Activated B cell treated with CpG ODN at 0.5 μM for 24 hours (primary cell): ENCODE results near the gene GPR183. TPM values are rescaled to one million over a fixed set of nuclear protein-coding genes. Genes with fewer than 3 reads are reported as not detected.

Experiments
- ATAC-seq: fragments of 200-7000 bp; cut with Tn5 transposase; one replicate; pipeline ENCODE4 v1.10.0; 2021; ENCODE audit warnings: low read depth, mild to moderate bottlenecking, moderate library complexity
- CTCF ChIA-PET: fragments of 350-600 bp; sonication (Branson Sonifier 250); formaldehyde crosslinking; loops from one replicate; lab custom pipeline; 2021; ENCODE audit warnings: antibody characterized with exemption; lab: Charles Lee
- POLR2A ChIA-PET: fragments of 350-600 bp; sonication (Branson Sonifier 250); formaldehyde crosslinking; loops from one replicate; lab custom pipeline; 2021; ENCODE audit warnings: antibody characterized with exemption; lab: Charles Lee
- DNase-seq: peaks from one replicate; pipeline ENCODE4 v3.0.0; 2022
- H3K27ac Mint-ChIP-seq: one replicate; pipeline ENCODE4 v1.8.0; 2020; ENCODE audit warnings: mixed read lengths
- H3K27me3 Mint-ChIP-seq: one replicate; pipeline ENCODE4 v1.8.0; 2021; ENCODE audit warnings: mixed read lengths
- H3K36me3 Mint-ChIP-seq: one replicate; pipeline ENCODE4 v1.8.0; 2021; ENCODE audit warnings: low read depth, mixed read lengths
- H3K4me1 Mint-ChIP-seq: one replicate; pipeline ENCODE4 v1.8.0; 2021; ENCODE audit warnings: mixed read lengths
- H3K4me3 Mint-ChIP-seq: one replicate; pipeline ENCODE4 v1.8.0; 2020; ENCODE audit warnings: mild to moderate bottlenecking, mixed read lengths
- H3K9me3 Mint-ChIP-seq: one replicate; pipeline ENCODE4 v1.8.0; 2020; ENCODE audit warnings: mixed read lengths
- intact Hi-C: fragments of 100-400 bp; cut with micrococcal nuclease; formaldehyde crosslinking; loops from one replicate; pipeline ENCODE4 v1.15.1; 2024
- total RNA-seq: library from RNA; stranded (reverse); gene quantifications from 2 replicates; pipeline ENCODE4 v1.2.3, GENCODE V29; 2022
- TF ChIP-seq, protein P1 (sequence below): fragments of 200-600 bp; IDR thresholded peaks from one replicate; pipeline ENCODE4 v1.8.0; 2022; ENCODE audit warnings: antibody characterized with exemption, mild to moderate bottlenecking

Gene GPR183
- total RNA-seq, 1 donor from 2014 or later: 84.5 TPM

DNA sequence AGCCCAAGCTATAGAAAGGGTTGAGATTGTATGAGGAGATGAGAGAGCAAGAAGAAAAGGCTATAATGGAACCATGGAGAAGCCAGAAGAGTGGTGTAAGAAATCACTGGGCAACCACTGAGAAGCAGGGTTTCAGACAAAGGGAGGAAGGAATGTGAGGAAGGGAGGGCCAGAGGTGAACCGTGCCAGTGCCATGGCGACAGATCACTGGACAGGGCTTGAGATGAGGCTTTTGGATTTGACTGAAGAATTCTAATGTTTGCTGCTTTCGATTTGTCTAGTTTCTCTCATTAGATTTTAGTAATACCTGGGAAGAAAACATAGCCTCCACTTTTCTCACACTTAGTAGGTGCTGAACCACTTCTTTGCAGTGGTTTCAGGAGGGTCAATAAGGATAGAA lies 6.3 kb upstream of the GPR183 start:
- TF ChIP-seq, protein P1, sequence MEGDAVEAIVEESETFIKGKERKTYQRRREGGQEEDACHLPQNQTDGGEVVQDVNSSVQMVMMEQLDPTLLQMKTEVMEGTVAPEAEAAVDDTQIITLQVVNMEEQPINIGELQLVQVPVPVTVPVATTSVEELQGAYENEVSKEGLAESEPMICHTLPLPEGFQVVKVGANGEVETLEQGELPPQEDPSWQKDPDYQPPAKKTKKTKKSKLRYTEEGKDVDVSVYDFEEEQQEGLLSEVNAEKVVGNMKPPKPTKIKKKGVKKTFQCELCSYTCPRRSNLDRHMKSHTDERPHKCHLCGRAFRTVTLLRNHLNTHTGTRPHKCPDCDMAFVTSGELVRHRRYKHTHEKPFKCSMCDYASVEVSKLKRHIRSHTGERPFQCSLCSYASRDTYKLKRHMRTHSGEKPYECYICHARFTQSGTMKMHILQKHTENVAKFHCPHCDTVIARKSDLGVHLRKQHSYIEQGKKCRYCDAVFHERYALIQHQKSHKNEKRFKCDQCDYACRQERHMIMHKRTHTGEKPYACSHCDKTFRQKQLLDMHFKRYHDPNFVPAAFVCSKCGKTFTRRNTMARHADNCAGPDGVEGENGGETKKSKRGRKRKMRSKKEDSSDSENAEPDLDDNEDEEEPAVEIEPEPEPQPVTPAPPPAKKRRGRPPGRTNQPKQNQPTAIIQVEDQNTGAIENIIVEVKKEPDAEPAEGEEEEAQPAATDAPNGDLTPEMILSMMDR: no peak
- POLR2A ChIA-PET: interaction anchor here (1.1 to 1.2 kb wide), 2 partner anchors 9 to 39 kb away, joined by 3 to 5 read pairs; no protein-coding TSS in a partner anchor
- Mint-ChIP-seq H3K4me3 (no peak overlapping the region), H3K4me1 (peaks cover 45% of the 10 kb centered on the region), H3K27me3 (no peaks in the 10 kb centered on the region), H3K36me3 (peaks cover 49% of the 10 kb centered on the region), H3K9me3 (no peaks in the 10 kb centered on the region), H3K27ac (peak overlapping the region; percentile 5)
- no peak for DNase-seq
- no peak for ATAC-seq
- CTCF ChIA-PET: interaction anchor here (1.2 kb wide), 1 partner anchor 44 kb away, joined by 4 read pairs; no protein-coding TSS in a partner anchor
- intact Hi-C loops: no loop called here

DNA sequence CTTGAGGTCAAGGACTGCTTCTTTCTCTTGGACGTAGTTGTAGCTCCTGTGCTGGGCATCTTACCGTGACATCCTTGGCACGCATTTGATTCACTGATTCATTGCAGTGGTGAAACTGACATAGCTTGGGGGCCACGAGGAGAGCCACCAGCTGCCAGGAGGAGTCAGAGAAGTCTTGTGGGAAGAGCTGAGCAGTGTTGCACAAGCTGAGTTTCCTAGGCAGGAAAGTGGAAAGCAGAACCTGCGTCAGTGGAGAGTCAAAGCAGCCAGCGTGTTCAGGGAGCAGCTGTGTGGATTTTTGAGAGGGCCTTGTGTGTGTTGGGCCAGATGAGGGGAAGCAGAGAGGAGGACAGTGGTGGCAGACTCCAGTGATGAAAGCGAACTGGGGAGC lies 5.3 kb upstream of the GPR183 start:
- TF ChIP-seq, protein P1: no peak
- Mint-ChIP-seq H3K36me3 (peaks cover 48% of the 10 kb centered on the region), H3K4me3 (no peak overlapping the region), H3K9me3 (no peaks in the 10 kb centered on the region), H3K27ac (peak overlapping the region; percentile 59), H3K4me1 (peaks cover 56% of the 10 kb centered on the region), H3K27me3 (no peaks in the 10 kb centered on the region)
- ChIA-PET POLR2A (interaction anchor here (1.1 to 1.8 kb wide), 3 partner anchors 10 to 63 kb away, joined by 3 to 21 read pairs (median 5); no protein-coding TSS in a partner anchor), CTCF (interaction anchor here (0.8 to 1.2 kb wide), 4 partner anchors 42 to 124 kb away, joined by 3 to 4 read pairs (median 4); no protein-coding TSS in a partner anchor)
- no peak for DNase-seq
- intact Hi-C loops: no loop called here
- no peak for ATAC-seq

DNA sequence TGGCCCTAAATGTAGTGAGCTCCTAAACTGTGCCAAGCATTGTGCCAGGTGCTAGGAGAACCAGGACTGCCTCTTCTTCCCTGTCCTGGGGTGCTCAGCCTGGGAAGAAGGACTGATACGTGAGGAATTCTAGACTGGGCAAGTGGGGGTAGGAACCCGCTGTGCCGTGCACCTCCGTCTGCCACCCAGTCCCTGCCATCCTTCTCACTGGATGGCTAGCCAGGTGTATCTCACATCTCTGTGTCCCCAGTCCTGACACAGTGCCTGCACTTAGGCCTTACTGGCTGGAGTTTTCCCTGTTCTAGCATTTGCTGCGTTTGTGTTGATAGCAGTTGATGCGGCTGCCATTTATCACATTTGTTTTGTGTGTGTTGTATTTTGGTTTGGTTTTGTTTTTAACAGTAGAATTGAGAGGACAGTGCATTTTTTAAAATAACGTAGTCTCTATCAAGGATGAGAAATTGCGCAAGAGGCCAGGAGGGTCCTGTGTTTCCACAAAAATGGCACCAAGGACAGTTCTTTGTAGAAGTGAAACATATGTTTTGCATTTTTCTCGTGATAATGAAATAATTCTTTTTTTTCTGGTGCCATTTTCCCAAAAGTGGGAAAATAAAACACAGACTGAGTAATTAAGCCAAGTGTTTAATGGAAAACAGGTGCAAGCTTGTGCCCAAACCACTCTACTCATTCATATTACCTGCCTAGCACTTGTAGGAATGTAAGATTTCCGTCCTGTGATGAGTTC lies 4.7 kb upstream of the GPR183 start:
- no peaks in the 10 kb centered on the region for H3K9me3 Mint-ChIP-seq
- TF ChIP-seq, protein P1: no peak
- peaks cover 58% of the 10 kb centered on the region for H3K4me1 Mint-ChIP-seq
- no peak overlapping the region for H3K4me3 Mint-ChIP-seq
- intact Hi-C loops: no loop called here
- ATAC-seq (no peak), DNase-seq (no peak)
- H3K27ac Mint-ChIP-seq: peak overlapping the region; percentile 43
- H3K36me3 Mint-ChIP-seq: peaks cover 47% of the 10 kb centered on the region
- ChIA-PET CTCF (interaction anchor here (0.8 to 1.2 kb wide), 4 partner anchors 41 to 125 kb away, joined by 3 to 4 read pairs (median 4); no protein-coding TSS in a partner anchor), POLR2A (interaction anchor here (0.9 to 1.8 kb wide), 4 partner anchors 9 to 64 kb away, joined by 3 to 21 read pairs (median 4); no protein-coding TSS in a partner anchor)
- no peaks in the 10 kb centered on the region for H3K27me3 Mint-ChIP-seq

DNA sequence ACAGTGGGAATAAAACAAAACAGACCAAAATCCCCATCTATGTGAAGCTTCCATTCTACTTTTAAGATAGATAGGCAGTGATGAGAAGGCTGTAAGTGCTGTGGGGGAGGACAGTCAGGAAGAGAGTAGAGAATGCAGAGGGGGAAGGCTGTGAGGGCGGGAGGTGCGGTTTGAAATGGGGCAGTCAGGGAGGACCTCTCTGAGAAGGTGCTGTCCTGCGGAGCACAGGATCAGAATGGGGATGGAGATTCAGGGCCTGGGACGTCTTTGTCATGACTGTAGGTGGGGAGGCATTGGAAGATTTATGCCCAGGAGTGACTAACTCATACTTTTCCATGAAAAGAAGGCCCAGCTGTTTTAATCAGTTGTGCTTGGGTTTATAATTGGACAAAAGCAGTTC lies 3.9 kb upstream of the GPR183 start:
- intact Hi-C loops: no loop called here
- Mint-ChIP-seq H3K4me3 (peak overlapping the region; percentile 17), H3K36me3 (peaks cover 45% of the 10 kb centered on the region), H3K4me1 (peaks cover 62% of the 10 kb centered on the region), H3K9me3 (no peaks in the 10 kb centered on the region), H3K27me3 (no peaks in the 10 kb centered on the region), H3K27ac (peak overlapping the region; percentile 79)
- no peak for DNase-seq
- TF ChIP-seq, protein P1: no peak
- POLR2A ChIA-PET: interaction anchor here (0.8 to 1.8 kb wide), 4 partner anchors 8 to 65 kb away, joined by 3 to 21 read pairs (median 4); no protein-coding TSS in a partner anchor
- ATAC-seq: no peak
- CTCF ChIA-PET: no interaction called here

DNA sequence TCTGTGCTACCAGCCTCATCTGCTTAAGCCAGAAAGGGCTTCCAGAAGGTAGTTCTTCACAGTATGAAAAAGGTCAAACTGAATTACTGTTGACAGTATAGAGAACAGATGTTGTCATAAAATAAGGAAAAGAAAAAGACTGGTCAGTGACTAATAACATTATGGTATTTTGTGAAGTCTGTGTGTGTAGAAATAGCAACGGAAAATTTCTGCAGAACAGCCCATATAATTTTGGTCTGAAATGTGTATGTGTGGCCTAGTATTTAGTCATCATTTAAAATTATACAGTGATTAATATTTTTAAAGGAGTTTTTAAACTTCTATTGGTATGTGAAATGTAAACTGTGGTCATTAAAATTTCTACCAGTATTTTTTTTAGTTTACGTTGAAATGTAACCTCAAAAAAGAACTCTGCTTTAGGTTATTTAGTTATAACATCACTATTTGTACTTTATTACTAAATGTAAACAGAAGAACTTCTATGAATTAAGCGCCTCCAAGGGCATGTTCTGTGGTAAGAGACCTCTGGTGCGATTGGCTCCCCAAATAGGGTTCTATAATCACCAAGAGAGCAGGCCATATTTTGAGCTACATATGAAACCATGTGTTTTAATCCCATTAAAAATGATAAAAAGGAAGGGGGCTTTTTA lies 3.3 kb upstream of the GPR183 start:
- Mint-ChIP-seq H3K27ac (peak overlapping the region; percentile 79), H3K9me3 (no peaks in the 10 kb centered on the region), H3K4me3 (peak overlapping the region; percentile 44), H3K4me1 (peaks cover 65% of the 10 kb centered on the region), H3K36me3 (peaks cover 49% of the 10 kb centered on the region), H3K27me3 (no peaks in the 10 kb centered on the region)
- POLR2A ChIA-PET: interaction anchor here (0.8 to 1.5 kb wide), 3 partner anchors 8 to 45 kb away, joined by 3 to 4 read pairs (median 3); no protein-coding TSS in a partner anchor
- TF ChIP-seq, protein P1: no peak
- CTCF ChIA-PET: no interaction called here
- no peak for DNase-seq
- intact Hi-C loops: no loop called here
- peak; percentile 9 for ATAC-seq
